ENCODE results near the gene HADH. TPM values are rescaled to one million over a fixed set of nuclear protein-coding genes. Genes with fewer than 3 reads are reported as not detected.

HADH gene
- total and polyA plus RNA-seq, 8 donors = 14.2 to 112 (median 27.2) TPM

- FAIRE-seq (no peak), DNase-seq (no peak), ATAC-seq (no peak)
- Histone ChIP-seq H3K36me3 (no peaks in the 10 kb centered on the region), H3K27ac (no peak overlapping the region), H3K27me3 (no peaks in the 10 kb centered on the region), H3K4me3 (no peak overlapping the region), H3K4me1 (peaks cover 0 to 34% (median 11%) of the 10 kb centered on the region in 3 donors), H3K9me3 (no peaks in the 10 kb centered on the region)
- 89 to 93% methylated on average over 10 of the region's 10 CpGs for WGBS, 2 donors
- no peak for TF ChIP-seq CTCF (IDR thresholded peaks at IDR 0.05)
- intact Hi-C loops (cut with DNase I) = no loop called here
Measured at GRCh38 chr4:107987916-107988762, 1.6 kb upstream of the HADH start.

DNA sequence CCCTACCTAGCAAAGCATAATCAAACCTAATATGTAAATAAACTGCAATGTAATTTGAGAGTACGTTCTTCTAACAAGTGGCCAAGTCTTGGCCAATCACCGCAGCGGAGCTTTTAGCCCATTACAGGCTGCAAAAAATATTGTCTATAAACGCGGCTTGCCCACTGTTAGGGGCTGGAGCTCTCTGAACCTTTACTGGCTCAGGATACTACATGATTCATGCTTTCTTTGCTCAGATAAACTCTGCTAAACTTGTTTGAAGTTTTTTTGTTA, 990 bp upstream of the HADH start:
- no peaks in the 10 kb centered on the region for H3K36me3 ChIP-seq
- ATAC-seq (peak in 1 of 4 donors; percentile 6), DNase-seq (no peak), FAIRE-seq (no peak)
- H3K9me3 ChIP-seq = no peaks in the 10 kb centered on the region
- peak overlapping the region in 1 of 4 donors; percentile 82 for H3K27ac ChIP-seq
- peaks cover 6 to 40% (median 16%) of the 10 kb centered on the region in 3 donors for H3K4me1 ChIP-seq
- TF ChIP-seq CTCF (IDR thresholded peaks at IDR 0.05) = no peak
- intact Hi-C loops (cut with DNase I) = no loop called here
- H3K4me3 ChIP-seq = peak overlapping the region in 2 of 4 donors; percentile 61 to 86
- WGBS, 2 donors = 23 to 36% methylated on average over 5 of the region's 5 CpGs
- no peaks in the 10 kb centered on the region for H3K27me3 ChIP-seq

GRCh38 chr4:107989162-107989536, 540 bp upstream of the HADH start:
- Histone ChIP-seq H3K4me1 (peaks cover 8 to 44% (median 19%) of the 10 kb centered on the region in 3 donors), H3K4me3 (peak overlapping the region; percentile 60 to 86 (median 73)), H3K27ac (peak overlapping the region; percentile 73 to 88 (median 84)), H3K36me3 (no peaks in the 10 kb centered on the region), H3K27me3 (no peaks in the 10 kb centered on the region), H3K9me3 (no peaks in the 10 kb centered on the region)
- peak; percentile 47 for FAIRE-seq
- DNase-seq = no peak
- no peak for TF ChIP-seq CTCF (IDR thresholded peaks at IDR 0.05)
- peak in 3 of 4 donors; percentile 5 to 17 (median 13) for ATAC-seq
- 2 to 4% methylated on average over 8 of the region's 8 CpGs for WGBS, 2 donors
- intact Hi-C loops (cut with DNase I) = no loop called here

DNA sequence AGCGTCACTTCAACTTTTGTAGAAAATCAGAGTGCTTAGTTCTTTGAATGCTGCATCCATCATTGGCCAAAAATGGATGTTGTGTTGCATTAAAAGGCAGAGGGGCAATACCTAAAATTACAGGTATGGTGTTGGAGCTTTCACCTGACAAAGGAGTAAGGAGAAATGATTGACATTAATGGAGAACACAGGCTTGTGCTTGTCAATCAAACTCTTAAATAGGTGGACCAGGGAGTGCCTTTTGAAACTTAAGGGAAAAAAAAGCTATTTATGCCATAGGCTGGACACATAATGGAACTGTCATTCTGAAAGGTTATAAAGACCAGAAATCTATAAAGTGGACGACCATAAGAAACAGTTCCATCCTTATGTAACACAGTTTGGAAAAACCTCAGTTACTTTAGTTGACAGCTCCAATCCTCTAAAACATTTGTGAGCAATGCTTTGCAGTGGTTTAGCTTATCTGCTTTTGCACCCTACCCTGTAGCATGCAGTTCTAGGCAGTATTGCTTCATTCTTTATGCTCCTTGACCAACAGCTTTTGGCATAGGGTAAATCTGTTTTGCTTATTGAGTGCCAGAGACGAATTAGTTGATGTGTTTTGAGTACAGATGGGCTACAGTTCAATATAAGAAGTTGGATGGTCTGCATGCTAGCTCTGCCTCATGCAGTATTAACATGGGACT, 2.4 kb downstream of the HADH start:
- Histone ChIP-seq H3K4me3 (peak overlapping the region in 1 of 4 donors; percentile 61), H3K4me1 (peaks cover 8 to 46% (median 19%) of the 10 kb centered on the region in 3 donors), H3K9me3 (no peaks in the 10 kb centered on the region), H3K27me3 (no peaks in the 10 kb centered on the region), H3K27ac (peak overlapping the region in 1 of 4 donors; percentile 2), H3K36me3 (no peaks in the 10 kb centered on the region)
- ATAC-seq (no peak), DNase-seq (no peak), FAIRE-seq (no peak)
- 57 to 60% methylated on average over 3 of the region's 3 CpGs for WGBS, 2 donors
- intact Hi-C loops (cut with DNase I) = no loop called here
- TF ChIP-seq CTCF (IDR thresholded peaks at IDR 0.05) = no peak

GRCh38 chr4:107993969-107994368, 4.3 kb downstream of the HADH start:
- FAIRE-seq (no peak), DNase-seq (no peak), ATAC-seq (no peak)
- Histone ChIP-seq H3K27me3 (no peaks in the 10 kb centered on the region), H3K4me1 (peaks cover 8 to 32% (median 23%) of the 10 kb centered on the region in 3 donors), H3K9me3 (no peaks in the 10 kb centered on the region), H3K36me3 (no peaks in the 10 kb centered on the region), H3K27ac (no peak overlapping the region), H3K4me3 (no peak overlapping the region)
- WGBS, 2 donors = 56 to 63% methylated on average over 3 of the region's 3 CpGs
- intact Hi-C loops (cut with DNase I) = no loop called here
- no peak for TF ChIP-seq CTCF (IDR thresholded peaks at IDR 0.05)

Measured in pancreas (tissue), 10 donors.